Testis (tissue), 3 donors: Measurements from ENCODE around the gene OPRM1. TPM values are rescaled to one million over a fixed set of nuclear protein-coding genes. Genes with fewer than 3 reads are reported as not detected.

Source experiments
- DNase-seq: peaks from one replicate; pipeline ENCODE4 v3.0.0-alpha.2; 2019
- H3K27ac ChIP-seq, 2 donors: fragments of 200-600 bp; sonication (generic); one replicate each; pipeline ENCODE4 v1.5.1; 2019
- H3K27me3 ChIP-seq: fragments of 200-600 bp; sonication (generic); one replicate; pipeline ENCODE4 v1.5.1; 2019
- H3K36me3 ChIP-seq: fragments of 200-600 bp; sonication (generic); one replicate; pipeline ENCODE4 v1.5.1; 2017; ENCODE audit warnings: low read depth; ENCODE audit errors: missing control alignments
- H3K4me1 ChIP-seq: fragments of 200-600 bp; sonication (generic); one replicate; pipeline ENCODE4 v1.5.1; 2019
- H3K4me3 ChIP-seq, 2 donors: fragments of 200-600 bp; sonication (generic); one replicate each; pipeline ENCODE4 v1.5.1; 2017 to 2019
- H3K9me3 ChIP-seq: fragments of 200-600 bp; sonication (generic); one replicate; pipeline ENCODE4 v1.5.1; 2017
- CTCF ChIP-seq, 3 experiments: fragments of 450-650 bp in 2 of 3; fragments of 200-600 bp in 1 of 3; sonication (generic) in 1 of 3; IDR thresholded peaks; one replicate each; pipeline ENCODE4 v1.5.1; 2016 to 2019; ENCODE audit warnings: antibody characterized with exemption in 3 of 3, mild to moderate bottlenecking in 2 of 3, moderate library complexity in 1 of 3
- POLR2A ChIP-seq: fragments of 450-650 bp; IDR thresholded peaks from one replicate; pipeline ENCODE4 v1.6.1; 2017; ENCODE audit warnings: antibody characterized with exemption, mild to moderate bottlenecking, moderate library complexity
- WGBS, 2 donors: methylation state at CpG; one replicate each; pipeline ENCODE4 v1.1.5; 2018; 5-methylcytosine and 5-hydroxymethylcytosine counted together
- intact Hi-C: fragments of 100-400 bp; cut with DNase I; formaldehyde crosslinking; loops from one replicate; pipeline ENCODE4 v1.15.1; 2023; ENCODE audit warnings: low total_unique reads
- polyA plus RNA-seq: library from polyadenylated mRNA; stranded (reverse); fragments of 350-450 nt; fragmentation: Illumina TruSeq; extraction: RNeasy Lipid Tissue Mini Kit (QIAGEN cat#74804); gene quantifications from one replicate; pipeline ENCODE4 v1.2.3, GENCODE V29; 2014; ENCODE audit warnings: low read depth, low replicate concordance; ENCODE audit not compliant: insufficient read depth
- total RNA-seq, 2 donors: library from RNA; depleted of rRNA; stranded (reverse); fragments of >200 nt; gene quantifications; one replicate each; pipeline ENCODE4 v1.2.3, GENCODE V29; 2016

OPRM1 gene
- total and polyA plus RNA-seq, 3 donors from 2014 or later = 1.1 to 8.7 (median 4.0) TPM

GRCh38 chr6:154210678-154211077 is 171.6 kb downstream of the OPRM1 start:
- Histone ChIP-seq H3K9me3 (no peaks in the 10 kb centered on the region), H3K36me3 (no peaks in the 10 kb centered on the region), H3K27ac (no peak overlapping the region), H3K4me1 (no peaks in the 10 kb centered on the region), H3K4me3 (no peak overlapping the region), H3K27me3 (no peaks in the 10 kb centered on the region)
- intact Hi-C loops = no loop called here
- TF ChIP-seq POLR2A = no peak
- no peak for TF ChIP-seq CTCF (IDR thresholded peaks at IDR 0.05)
- DNase-seq = no peak

GRCh38 chr6:154213782-154214181 is 174.7 kb downstream of the OPRM1 start:
- DNase-seq = no peak
- Histone ChIP-seq H3K36me3 (no peaks in the 10 kb centered on the region), H3K4me3 (no peak overlapping the region), H3K27me3 (no peaks in the 10 kb centered on the region), H3K9me3 (no peaks in the 10 kb centered on the region), H3K27ac (no peak overlapping the region), H3K4me1 (no peaks in the 10 kb centered on the region)
- intact Hi-C loops = no loop called here
- TF ChIP-seq POLR2A = no peak
- TF ChIP-seq CTCF (IDR thresholded peaks at IDR 0.05) = no peak
- WGBS, 2 donors = 67 to 72% methylated on average over 3 of the region's 3 CpGs

DNA sequence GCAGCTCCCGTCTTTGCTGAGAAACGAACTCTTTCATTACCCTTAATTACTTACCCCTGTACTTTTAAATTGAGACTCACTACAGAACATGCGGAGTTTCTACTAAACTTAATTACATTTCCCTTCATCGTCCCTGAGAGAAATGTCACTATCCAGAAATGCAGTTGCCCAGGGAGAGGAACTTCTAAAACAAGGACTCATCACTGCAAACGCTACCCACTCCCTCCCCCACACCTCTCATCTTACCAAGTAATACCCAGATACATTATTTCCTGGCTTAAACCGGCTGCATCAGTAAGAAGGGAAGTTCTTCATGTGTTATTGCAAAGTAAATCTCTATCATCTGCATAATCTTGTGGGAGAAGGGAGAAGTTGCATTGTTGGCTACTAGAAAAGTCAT is 179.3 kb downstream of the OPRM1 start:
- intact Hi-C loops = no loop called here
- H3K27ac ChIP-seq = no peak overlapping the region
- H3K27me3 ChIP-seq = no peaks in the 10 kb centered on the region
- no peak for DNase-seq
- no peaks in the 10 kb centered on the region for H3K36me3 ChIP-seq
- no peak overlapping the region for H3K4me3 ChIP-seq
- no peaks in the 10 kb centered on the region for H3K9me3 ChIP-seq
- no peaks in the 10 kb centered on the region for H3K4me1 ChIP-seq
- WGBS, 2 donors = 45 to 54% methylated on average over 6 of the region's 6 CpGs
- no peak for TF ChIP-seq CTCF (IDR thresholded peaks at IDR 0.05)
- TF ChIP-seq POLR2A = no peak

DNA sequence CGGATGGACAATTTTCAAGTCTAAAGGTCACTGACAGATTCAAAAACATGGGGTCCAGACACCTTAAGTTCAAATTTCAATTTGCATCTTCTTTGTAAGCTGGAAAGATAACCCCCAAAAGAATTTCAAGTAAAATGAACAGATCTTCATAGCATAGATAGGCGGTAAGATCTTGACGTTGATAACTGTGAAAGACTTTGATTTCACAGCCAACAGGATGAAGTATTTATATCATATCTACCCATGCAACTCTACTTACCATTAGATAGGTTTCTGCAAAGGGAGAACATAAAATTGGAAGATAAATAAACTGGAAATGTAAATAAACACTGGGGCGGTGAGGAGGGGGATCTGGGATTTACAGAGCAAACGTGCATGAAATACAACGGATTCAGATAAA is 179.7 kb downstream of the OPRM1 start:
- Histone ChIP-seq H3K4me1 (no peaks in the 10 kb centered on the region), H3K9me3 (no peaks in the 10 kb centered on the region), H3K4me3 (no peak overlapping the region), H3K27me3 (no peaks in the 10 kb centered on the region), H3K27ac (no peak overlapping the region), H3K36me3 (no peaks in the 10 kb centered on the region)
- intact Hi-C loops = no loop called here
- TF ChIP-seq CTCF (IDR thresholded peaks at IDR 0.05) (no peak), POLR2A (no peak)
- no peak for DNase-seq
- WGBS, 2 donors = 73 to 78% methylated on average over 6 of the region's 6 CpGs

GRCh38 chr6:154219250-154219649 is 180.2 kb downstream of the OPRM1 start:
- H3K4me3 ChIP-seq = no peak overlapping the region
- H3K27ac ChIP-seq = no peak overlapping the region
- TF ChIP-seq POLR2A (no peak), CTCF (IDR thresholded peaks at IDR 0.05) (no peak)
- WGBS, 2 donors = 67 to 90% methylated on average over 6 of the region's 6 CpGs
- no peaks in the 10 kb centered on the region for H3K36me3 ChIP-seq
- DNase-seq = no peak
- intact Hi-C loops = no loop called here
- H3K27me3 ChIP-seq = no peaks in the 10 kb centered on the region
- H3K4me1 ChIP-seq = no peaks in the 10 kb centered on the region
- H3K9me3 ChIP-seq = no peaks in the 10 kb centered on the region
